NCI-H1930 (cell line): ENCODE results near the gene MFN2.

Source experiments
- DNase-seq, 2 experiments: peaks; one replicate each; lab custom pipeline; 2025; lab: John Stamatoyannopoulos, UW

Gene MFN2

GRCh38 chr1:12051361-12051760, 71.1 kb downstream of the MFN2 start:
- DNase-seq: no peak

- no peak for DNase-seq
Measured at GRCh38 chr1:12052008-12052573, 71.8 kb downstream of the MFN2 start.

GRCh38 chr1:12052997-12053686, 72.9 kb downstream of the MFN2 start:
- DNase-seq: no peak

GRCh38 chr1:12053752-12054548, 73.7 kb downstream of the MFN2 start:
- DNase-seq: no peak

- no peak for DNase-seq
Measured at GRCh38 chr1:12055259-12055658, 75.0 kb downstream of the MFN2 start.

- DNase-seq: no peak
Measured at GRCh38 chr1:12056331-12056841, 76.1 kb downstream of the MFN2 start.

GRCh38 chr1:12057382-12057781, 77.1 kb downstream of the MFN2 start:
- DNase-seq: no peak

- DNase-seq: no peak
Measured at GRCh38 chr1:12057940-12058687, 77.9 kb downstream of the MFN2 start.

GRCh38 chr1:12059226-12059625, 79.0 kb downstream of the MFN2 start:
- DNase-seq: no peak

GRCh38 chr1:12059722-12060464, 79.6 kb downstream of the MFN2 start:
- no peak for DNase-seq

- DNase-seq: no peak
Measured at GRCh38 chr1:12060500-12060899, 80.3 kb downstream of the MFN2 start.
